Stimulated activated CD8-positive, alpha-beta memory T cell treated with anti-CD3 and anti-CD28 coated beads, Interleukin-7, amount 100 ng/mL, for 4 hours (primary cell): Measurements from ENCODE around the gene KIAA0040.

Experiments
- DNase-seq, 2 donors: peaks; one replicate each; pipeline ENCODE4 v3.0.0-alpha.2; 2020; ENCODE audit warnings: low read depth in 2 of 2

KIAA0040 gene

GRCh38 chr1:175192630-175193526 lies at the start of gene KIAA0040:
Gene KIAA0040, minus strand, starts transcription at chr1:175192776. Its CDS starts 31,763 bp downstream, at chr1:175161013.
- DNase-seq: peak; percentile 21 to 71

- no peak for DNase-seq
Measured at GRCh38 chr1:175237389-175237788, 44.8 kb upstream of the KIAA0040 start.

GRCh38 chr1:175234639-175235038 lies 42.1 kb upstream of the KIAA0040 start:
- DNase-seq: no peak

- DNase-seq: no peak
Measured at GRCh38 chr1:175232335-175232734, 39.8 kb upstream of the KIAA0040 start.

- no peak for DNase-seq
Measured at GRCh38 chr1:175225805-175226129, 33.2 kb upstream of the KIAA0040 start.

- no peak for DNase-seq
Measured at GRCh38 chr1:175222296-175222938, 29.8 kb upstream of the KIAA0040 start.

- DNase-seq: no peak
Measured at GRCh38 chr1:175221557-175222175, 29.1 kb upstream of the KIAA0040 start.

GRCh38 chr1:175220853-175221556 lies 28.4 kb upstream of the KIAA0040 start:
- DNase-seq: no peak

- DNase-seq: no peak
Measured at GRCh38 chr1:175219774-175220173, 27.2 kb upstream of the KIAA0040 start.

- no peak for DNase-seq
Measured at GRCh38 chr1:175218786-175219434, 26.3 kb upstream of the KIAA0040 start.

GRCh38 chr1:175217721-175218531 lies 25.4 kb upstream of the KIAA0040 start:
- DNase-seq: no peak

- DNase-seq: no peak
Measured at GRCh38 chr1:175216444-175216843, 23.9 kb upstream of the KIAA0040 start.

GRCh38 chr1:175211656-175212055 lies 19.1 kb upstream of the KIAA0040 start:
- no peak for DNase-seq

- no peak for DNase-seq
Measured at GRCh38 chr1:175210744-175211143, 18.2 kb upstream of the KIAA0040 start.

- DNase-seq: no peak
Measured at GRCh38 chr1:175209493-175209921, 16.9 kb upstream of the KIAA0040 start.

GRCh38 chr1:175208773-175209492 lies 16.4 kb upstream of the KIAA0040 start:
- peak; percentile 20 to 41 for DNase-seq

GRCh38 chr1:175207971-175208370 lies 15.4 kb upstream of the KIAA0040 start:
- no peak for DNase-seq

GRCh38 chr1:175206687-175207086 lies 14.1 kb upstream of the KIAA0040 start:
- no peak for DNase-seq

GRCh38 chr1:175204330-175204729 lies 11.8 kb upstream of the KIAA0040 start:
- DNase-seq: no peak

GRCh38 chr1:175203570-175204068 lies 11.0 kb upstream of the KIAA0040 start:
- no peak for DNase-seq
